Peyer's patch (tissue), 4 donors: ENCODE data around the gene TCF23.

Source experiments
- POLR2A ChIP-seq, 2 donors: fragments of 450-650 bp; IDR thresholded peaks; one replicate each; pipeline ENCODE4 v1.5.1; 2017; ENCODE audit warnings: antibody characterized with exemption in 2 of 2, mild to moderate bottlenecking in 2 of 2, moderate library complexity in 2 of 2
- TF ChIP-seq, protein P1 (sequence below), 6 experiments: fragments of 450-650 bp in 4 of 6; fragments of 200-600 bp in 2 of 6; sonication (generic) in 1 of 6; IDR thresholded peaks; one replicate each; pipeline ENCODE4 v1.5.1; 2017 to 2019; ENCODE audit warnings: antibody characterized with exemption in 6 of 6, mild to moderate bottlenecking in 3 of 6, moderate library complexity in 1 of 6

DNA sequence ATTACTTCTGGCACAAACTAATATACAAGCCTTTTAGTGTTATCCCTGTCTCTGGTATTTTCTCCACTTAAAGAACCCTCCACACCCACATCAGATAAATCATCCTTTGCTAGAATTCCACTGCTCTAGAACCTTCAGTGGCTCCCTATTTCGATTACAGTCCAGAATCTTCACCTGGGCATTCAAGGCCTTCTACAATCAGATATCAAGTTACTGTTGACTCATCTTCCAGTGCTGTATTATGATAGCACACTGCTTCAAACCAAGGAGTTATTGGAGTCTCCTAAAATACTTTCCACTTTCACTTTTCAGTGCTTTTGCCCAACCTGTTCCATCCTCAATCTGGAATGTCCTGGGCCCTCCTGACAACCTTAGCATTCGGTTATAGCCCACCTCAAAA, 33.3 kb upstream of the TCF23 start:
- TF ChIP-seq, protein P1, sequence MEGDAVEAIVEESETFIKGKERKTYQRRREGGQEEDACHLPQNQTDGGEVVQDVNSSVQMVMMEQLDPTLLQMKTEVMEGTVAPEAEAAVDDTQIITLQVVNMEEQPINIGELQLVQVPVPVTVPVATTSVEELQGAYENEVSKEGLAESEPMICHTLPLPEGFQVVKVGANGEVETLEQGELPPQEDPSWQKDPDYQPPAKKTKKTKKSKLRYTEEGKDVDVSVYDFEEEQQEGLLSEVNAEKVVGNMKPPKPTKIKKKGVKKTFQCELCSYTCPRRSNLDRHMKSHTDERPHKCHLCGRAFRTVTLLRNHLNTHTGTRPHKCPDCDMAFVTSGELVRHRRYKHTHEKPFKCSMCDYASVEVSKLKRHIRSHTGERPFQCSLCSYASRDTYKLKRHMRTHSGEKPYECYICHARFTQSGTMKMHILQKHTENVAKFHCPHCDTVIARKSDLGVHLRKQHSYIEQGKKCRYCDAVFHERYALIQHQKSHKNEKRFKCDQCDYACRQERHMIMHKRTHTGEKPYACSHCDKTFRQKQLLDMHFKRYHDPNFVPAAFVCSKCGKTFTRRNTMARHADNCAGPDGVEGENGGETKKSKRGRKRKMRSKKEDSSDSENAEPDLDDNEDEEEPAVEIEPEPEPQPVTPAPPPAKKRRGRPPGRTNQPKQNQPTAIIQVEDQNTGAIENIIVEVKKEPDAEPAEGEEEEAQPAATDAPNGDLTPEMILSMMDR (IDR thresholded peaks at IDR 0.05), result no peak
- no peak for TF ChIP-seq POLR2A (IDR thresholded peaks at IDR 0.05)
